ENCODE data around the gene TSC22D3.

Gene TSC22D3

DNA sequence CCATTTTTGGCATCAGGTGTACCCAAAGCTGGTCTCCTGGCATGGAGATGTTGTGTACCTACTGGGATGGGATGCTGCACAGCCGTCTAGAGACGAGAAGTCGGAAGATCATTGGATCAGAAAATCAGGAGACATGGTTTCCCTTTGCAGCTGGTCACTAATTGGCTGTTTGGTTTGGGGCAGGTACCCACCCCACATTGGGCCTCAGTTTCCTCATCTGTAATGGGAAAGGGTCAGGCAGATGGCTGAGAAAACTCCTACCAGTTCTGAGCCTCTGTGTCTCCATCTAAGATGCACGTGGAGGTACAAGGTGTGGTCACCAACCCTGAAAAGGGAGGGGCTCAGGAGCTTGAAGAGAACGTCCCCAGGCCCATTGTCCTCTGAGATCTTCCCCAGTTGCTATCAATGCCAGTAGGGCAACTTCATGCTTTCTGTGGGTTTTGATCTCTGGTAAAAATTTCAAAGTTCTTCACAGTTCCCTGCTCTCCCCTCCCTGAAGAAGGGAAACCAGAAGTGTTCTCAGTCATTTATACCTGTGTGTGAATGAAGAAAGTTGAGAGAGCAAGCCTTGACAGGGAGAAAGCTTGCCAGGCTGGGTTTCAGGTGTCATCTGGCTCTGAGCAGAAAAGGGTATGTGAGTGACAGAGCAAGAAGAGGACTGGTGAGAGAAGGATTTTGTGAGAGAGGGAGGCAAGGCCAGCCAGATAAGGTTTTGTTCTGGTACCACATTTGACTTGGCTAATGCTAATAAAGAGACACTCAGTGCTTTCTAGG, 15.1 kb downstream of the TSC22D3 start:
- no peak for DNase-seq

DNA sequence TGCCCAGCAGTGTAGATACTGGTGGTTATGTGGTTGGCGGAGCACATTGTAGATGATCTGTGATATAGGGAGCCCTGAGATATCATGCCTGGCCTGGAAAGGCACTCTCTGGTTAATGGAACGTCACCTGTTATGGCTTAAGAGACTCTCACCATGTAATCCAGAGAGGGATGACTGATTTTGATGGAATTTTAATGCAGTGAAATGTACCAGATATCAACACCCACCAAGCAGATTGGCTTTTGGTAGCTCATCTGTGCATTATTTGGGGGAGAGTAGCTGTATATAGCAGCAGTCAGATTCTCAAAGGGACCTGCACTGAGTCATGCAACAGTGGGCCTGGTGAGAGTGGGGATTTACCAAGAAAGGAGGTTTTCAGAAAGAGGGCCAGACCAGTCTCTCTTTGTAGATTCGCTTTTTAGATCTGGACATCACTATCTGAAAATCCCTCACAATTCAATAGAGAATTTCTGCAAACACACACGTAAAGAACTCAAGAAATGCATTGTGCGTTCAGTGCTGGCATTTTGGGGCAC, 17.3 kb downstream of the TSC22D3 start:
- no peak for DNase-seq

DNA sequence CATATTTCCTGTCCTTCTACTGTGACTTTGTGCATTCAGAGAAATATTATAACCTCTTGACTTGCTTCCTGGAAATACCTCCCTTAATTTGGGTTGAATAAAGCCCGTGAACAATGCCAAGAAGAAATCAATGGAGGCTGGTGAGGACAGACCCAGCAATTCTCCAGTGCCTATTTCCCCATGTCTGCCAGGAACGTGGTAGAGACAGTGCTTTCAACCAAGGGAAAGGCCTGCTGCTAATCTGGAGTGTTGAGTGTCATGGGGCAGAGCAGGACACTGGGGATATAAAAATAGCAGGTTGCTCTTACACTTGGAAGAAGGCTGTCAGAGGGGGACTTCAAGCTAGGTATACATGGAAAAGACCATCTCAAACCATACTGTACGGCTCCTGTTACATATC, 19.9 kb downstream of the TSC22D3 start:
- no peak for DNase-seq

DNA sequence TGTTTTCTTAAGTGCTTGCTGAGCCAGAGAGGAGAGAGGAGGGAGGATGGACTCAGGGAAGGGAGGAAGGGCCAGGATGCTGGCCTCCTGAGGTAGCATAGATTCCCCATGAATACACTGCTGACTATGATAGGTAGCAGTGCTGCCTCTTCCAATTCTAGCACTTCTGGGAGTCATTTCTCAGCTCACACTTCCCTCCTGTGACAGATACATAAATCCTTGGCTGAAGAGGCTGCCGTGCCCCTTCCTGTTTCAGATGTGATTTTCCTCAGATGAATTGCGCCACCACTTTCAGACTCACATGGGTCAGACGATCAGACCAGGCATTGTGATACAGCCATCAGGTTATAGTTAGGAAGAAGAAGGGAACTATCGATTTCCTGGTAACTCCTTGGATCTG, 22.4 kb downstream of the TSC22D3 start:
- no peak for DNase-seq

DNA sequence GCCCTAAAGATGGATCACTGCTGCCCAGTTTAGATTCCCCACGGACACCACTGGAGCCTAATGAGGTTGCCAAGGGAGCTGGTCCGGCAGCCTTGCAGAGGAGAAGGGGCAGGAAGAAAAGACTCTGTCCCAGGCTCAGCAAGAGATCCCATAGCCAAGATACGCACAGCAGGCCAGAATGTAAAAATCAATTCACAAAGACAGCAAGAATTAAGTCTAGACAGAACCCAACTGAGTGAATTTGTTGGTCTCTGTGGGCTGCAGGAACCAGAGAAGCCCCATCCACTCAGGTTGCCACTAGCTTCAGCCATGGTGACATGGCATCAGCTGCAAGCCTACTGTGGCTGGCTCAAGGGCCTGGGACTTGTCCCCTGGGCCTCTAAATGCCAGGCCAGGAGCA, 22.9 kb downstream of the TSC22D3 start:
- DNase-seq = no peak

DNA sequence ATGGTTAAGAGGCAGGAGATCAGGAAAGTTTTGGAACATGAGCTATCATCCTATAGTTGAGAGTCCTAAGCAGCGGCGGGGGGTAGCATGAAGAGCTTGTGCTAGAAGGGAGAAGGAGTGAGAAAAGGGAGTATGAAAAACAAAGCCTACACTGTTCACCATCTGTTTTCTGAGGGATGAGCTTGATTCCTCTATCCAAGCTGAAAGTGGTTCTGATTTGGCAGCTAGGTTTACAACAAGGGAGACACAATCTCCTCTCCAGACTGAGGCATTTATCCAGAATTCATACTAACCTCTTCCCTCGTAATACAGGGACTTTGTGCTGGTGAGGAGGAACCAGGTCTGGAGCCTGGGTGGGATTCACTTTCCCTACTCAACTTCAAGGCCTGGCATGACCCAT, 23.5 kb downstream of the TSC22D3 start:
- DNase-seq = no peak

DNA sequence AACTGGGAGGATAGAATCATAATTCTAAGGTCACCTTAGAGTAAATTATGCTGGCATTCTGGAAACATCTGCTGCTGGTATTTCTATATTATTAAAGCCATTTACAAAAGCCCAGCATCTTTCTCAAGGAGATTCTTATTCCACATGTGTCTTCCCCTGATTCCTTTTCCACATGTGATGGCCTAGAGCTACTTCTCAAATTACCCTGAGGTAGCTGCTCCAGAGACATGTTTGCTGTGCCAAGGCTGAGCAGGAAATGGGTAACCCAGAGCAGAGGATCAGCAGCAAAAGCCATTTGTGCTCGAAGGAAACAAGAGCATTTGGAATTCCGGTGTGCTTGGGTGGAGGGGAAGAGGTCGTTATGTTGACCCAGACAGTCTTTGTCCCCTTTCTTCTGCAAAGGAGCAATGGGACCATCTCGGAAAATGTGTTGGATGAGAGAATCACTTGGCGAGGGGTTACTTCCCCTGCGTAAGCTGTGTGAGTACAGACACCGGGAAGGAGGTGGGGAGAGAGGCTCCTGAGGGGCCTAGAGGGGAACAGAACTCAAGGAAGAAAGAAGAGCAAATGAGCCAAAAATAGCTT, 24.6 kb downstream of the TSC22D3 start:
- no peak for DNase-seq

DNA sequence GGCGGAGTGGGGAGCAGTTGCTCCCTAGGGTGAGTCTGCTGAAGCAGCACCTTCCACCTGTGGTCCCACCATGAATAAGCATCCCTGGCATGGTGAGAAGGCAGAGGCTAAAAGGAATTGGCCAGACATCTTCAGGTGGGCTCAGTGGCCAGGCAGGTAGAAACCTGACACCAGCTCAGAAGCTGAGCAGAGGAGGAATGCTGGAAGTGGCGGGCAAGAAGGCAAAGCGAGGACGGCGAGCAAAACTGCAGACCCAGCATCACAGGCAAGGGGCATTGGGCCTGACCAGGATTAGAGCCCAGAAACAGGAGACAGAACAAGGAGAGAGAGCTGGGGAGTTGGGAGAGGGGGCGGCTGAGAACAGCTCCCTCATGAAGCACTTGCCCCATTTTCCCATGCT, 25.3 kb downstream of the TSC22D3 start:
- DNase-seq = no peak

DNA sequence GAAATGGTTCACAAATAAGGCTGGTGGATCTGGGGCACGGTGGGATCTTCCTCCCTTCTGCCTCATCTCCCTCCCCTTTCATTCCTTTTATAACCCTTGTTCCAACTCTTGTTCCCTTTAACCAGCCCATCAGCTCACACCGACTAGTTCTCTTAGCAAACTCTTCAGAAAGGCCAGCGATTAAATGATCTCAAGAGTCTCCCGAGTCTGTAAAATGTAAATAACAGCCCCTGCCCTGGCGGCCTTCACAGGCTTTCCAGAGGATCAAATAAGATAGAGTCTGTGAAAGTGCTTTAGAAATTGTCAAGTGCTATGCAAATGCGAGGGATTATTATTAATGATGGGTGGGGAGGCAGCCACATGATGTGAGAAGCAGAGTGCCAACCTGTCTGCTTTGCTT, 27.1 kb downstream of the TSC22D3 start:
- no peak for DNase-seq

DNA sequence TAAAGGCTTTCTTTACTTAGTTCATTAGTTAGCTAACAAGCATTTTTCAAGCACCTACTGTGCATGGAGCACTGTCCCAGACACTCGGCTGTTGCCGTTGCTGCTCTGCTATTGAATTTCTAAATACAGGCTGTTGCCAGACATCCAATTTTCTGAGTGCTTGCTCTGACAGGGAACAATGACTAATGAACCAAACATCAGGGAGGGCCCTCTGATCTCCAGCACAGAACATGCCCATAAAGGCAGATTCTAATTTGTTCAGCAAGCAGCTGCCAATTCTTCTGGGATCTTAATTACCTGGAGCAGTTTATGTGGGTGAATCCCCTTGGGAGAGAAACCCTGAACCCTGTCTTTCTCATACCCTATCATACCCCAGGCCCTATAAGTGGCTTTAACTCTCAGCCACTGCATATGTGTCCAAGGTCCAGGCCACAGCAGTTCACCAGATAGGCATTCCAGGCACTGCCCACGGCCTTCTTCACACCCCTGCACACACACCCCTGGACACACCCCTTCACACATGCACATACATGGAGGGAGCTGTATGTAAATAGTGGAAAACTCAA, 27.9 kb downstream of the TSC22D3 start:
- no peak for DNase-seq

DNA sequence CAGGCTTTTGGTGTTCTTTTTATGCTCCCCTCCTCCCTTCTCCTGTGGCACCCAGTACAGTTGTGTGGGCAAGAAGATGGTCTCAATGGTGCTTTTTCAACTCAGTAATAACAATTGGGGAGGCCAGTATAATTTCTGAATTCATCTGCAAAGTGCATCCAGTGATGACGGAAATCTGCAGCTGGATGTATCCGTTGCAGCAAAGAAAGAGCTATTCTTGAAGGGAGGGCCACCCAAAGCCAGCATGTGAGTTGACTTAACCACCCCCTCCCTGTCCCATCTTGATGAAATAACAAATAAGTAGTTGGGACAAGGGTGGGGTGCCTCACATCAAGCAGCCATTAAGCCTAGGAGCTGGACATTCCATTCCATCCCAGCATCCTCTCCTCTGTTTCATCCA, 30.7 kb downstream of the TSC22D3 start:
- DNase-seq = no peak

DNA sequence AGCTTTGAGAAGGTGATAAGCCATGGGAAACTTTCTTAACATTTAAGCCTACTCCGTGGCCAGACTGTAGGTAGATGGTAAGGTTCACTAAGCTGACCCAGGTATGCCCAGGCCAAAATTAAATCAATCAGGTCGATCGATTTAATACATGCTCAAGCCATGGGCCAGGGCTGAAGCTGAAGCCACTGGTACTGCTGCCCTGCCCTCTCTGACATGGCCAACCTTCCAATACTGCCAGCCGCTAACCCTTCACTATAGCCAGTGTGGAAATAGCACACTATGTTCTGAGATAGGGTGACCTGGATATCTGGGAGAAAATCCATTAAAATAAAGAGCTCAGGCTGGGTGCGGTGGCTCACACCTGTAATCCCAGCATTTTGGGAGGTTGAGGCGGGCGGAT, 31.6 kb downstream of the TSC22D3 start:
- no peak for DNase-seq

DNA sequence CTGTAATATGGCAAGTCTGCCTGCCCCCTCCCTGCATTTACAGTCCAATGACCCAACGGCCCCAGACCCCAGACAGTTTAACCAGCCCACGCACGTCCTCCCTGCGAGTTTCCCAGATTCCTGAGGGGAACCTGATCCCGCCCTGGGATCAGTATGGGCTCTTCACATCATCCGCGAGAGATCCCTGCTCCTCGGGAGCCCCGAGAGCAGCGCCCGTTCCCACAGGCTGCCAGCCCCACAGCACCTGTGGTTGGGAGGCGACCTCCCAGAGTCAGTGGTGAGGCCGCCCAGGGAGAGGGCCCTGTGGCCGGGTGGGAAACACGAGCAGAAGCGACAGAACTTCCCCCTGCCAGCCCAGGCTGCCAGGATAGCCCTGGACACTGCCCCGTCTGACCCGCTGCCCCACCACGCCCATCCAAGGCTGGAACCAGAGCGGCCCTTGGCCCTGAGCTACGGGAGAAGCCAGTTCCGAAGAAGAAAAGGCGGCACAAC, 32.8 kb downstream of the TSC22D3 start:
- DNase-seq = no peak

DNA sequence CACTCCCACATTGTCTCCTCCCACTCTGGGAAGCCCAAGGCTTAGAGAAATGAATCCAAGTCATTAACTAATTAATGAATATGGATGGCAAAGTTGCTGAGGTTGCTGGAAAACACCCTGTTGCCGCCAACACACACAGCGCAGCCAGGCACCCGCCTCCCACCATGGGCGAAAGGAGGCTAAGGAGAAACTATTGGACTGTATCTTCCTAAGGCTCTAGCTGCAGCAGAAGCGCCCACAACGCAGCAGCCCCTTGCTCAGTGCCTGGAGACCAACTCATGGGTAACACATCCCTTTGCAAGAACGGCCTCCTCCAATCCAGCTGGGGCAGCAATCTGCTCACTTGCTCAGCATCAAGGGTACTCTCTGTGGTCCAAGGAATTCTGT, 34.2 kb downstream of the TSC22D3 start:
- DNase-seq = no peak

DNA sequence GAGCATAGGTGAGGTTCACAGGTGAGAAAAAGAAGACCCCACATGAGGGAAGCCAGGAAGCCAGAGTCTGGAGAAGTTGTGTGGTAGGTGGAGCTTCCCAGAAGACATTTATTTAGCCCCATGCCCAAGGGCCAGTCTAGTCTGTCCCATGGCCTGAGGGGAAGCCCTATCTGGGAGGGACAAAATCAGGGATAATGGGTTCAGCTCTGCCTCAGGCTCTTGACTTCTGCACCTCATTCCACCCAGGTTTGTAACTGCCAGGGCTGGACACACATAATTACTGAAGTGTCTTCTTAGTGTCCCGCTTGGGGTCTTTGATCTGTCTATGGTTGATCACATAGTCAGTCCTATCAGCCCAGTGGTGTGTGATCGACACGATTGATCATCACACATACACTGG, 36.0 kb downstream of the TSC22D3 start:
- DNase-seq = no peak

DNA sequence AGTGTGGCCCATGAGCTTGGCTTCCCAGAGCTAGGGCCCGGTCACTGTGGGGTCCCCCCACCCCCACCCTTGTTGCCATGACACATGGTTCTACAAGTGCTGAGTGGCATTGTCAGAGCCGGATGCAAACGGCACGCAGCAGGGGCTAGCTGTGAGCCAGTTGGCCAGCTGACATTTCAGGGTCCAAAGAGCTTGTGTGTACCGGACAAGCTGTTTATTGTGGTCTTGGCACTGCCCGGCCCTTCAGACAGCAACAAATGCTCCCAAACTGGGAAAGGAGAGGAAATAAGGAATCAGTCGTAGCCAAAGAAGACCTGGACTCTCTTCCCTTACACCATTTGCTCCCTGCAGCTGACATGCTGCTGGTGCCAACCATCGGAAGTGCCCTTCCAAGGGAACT, 36.8 kb downstream of the TSC22D3 start:
- DNase-seq = no peak

DNA sequence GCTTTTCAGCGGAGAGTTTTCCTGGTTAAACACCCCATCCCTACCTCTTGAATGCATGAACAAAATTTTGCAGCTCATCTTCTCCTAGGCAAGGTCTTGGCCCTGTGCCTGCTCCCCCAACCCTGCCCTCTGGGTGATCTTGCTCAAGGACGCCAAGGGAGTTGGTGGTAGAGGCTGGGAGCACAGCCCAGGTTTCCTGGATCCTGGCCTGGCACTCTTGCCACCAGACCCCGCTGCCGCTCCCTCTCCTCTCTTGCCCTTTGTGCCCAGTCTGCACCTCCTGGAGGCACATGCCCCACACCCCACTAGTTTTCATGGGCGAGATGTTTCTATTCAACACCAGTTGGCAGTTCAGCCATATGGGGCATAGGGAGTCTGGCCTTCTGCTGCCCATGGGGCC, 37.3 kb downstream of the TSC22D3 start:
- DNase-seq = no peak

DNA sequence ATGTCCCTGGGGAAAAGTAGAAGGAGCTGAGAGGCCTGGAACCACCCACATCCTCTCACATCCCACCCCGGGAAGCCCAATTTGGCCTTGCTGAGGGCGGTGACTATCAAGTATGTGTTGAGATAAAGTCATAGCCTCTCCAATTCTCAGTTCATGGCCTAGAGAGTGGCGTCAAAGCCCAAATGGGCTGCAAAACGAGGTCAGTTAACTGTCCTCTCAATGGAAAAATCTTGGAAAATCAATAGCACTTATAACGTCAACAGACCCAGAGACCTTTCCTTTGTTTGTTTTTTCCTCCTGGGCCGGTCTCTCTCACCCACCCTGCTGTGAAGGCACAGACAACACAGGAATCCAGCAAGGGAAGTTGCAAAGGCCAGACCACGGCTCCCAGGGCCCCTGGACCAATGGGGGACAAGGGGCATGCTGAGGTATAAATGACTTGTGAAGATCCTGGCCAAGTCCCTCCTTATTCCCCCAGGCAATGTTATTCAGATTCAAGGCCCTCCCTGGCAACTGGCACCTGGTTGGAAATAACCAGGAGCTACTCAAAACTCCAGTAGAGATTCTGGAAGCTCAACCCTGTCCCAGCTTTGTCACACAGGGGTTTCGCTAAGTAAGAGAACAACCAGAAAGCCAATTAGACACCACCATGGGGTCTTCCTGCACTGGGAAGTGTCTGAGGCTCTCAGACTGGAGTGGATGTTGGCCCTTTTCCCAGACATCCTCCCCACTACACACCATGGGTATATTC, 38.6 kb downstream of the TSC22D3 start:
- DNase-seq = no peak

DNA sequence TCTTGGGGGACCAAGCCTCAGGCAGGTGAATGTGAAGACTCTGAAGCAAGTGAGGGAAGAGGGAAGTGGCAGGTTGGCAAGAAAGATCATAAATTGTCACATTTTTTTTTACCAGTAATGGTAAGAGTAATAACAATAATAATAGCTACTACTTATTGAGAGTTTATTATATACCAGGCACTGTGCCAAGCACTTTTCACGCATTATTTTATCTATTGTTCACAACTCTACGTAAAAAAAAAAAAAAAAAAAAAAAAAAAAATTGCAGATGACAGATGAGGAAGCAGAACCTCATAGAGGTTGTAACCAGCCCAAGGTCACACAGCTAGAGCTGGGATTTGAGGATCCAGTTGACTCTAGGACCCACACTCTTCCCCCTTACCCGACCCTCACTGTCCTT, 40.9 kb downstream of the TSC22D3 start:
- DNase-seq = no peak

DNA sequence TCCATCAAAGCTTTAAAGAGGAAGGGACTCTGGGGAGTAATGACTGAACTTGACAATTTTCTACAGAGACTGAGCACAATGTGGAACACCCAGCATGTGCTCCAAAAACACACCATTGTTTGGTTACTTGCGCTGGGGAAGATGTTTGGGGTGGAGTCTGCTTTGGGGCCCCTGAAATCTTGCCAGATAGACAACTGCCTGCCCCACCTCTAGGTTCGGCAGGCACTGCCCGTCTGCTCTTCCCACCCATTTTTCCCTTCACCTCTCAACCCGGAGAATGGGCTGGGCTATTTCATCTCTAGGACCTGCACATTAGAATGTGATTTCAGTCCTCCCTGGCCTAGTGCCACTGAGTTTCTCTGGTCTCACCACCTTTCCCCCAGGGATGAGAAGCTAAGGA, 41.9 kb downstream of the TSC22D3 start:
- DNase-seq = no peak

DNA sequence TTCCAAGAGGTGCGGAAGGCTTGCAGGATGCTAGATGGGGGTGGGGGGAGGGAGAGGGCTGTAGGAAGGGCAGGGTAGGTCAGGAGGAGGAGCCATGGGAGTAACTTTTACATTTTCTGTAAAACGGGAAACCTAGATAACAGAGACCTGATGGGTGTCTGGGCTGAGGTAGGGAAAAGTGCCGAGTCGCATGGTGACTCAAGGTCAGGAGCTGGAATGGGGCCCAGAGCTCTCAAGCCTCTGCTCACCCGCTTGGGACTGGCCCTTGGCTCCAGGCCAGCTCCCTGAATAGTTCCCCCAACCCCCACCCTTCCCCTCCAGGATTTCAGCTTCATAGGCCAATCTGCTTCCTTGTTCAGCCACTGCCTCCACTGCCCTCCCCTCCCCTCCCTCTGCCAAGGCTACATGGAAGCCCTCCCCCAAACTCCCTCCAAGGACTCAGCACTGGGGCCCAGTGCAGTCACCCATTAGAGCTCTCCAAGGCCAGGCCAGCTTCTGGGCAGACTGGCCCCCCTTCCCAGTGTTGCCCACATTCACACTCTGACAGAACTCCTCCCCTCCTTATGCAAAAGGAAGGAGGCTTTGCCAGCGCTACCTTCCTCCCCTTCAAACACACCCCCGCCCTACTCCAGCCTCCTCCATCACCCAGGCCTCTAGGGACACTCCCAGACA, 43.6 kb downstream of the TSC22D3 start:
- DNase-seq = no peak

DNA sequence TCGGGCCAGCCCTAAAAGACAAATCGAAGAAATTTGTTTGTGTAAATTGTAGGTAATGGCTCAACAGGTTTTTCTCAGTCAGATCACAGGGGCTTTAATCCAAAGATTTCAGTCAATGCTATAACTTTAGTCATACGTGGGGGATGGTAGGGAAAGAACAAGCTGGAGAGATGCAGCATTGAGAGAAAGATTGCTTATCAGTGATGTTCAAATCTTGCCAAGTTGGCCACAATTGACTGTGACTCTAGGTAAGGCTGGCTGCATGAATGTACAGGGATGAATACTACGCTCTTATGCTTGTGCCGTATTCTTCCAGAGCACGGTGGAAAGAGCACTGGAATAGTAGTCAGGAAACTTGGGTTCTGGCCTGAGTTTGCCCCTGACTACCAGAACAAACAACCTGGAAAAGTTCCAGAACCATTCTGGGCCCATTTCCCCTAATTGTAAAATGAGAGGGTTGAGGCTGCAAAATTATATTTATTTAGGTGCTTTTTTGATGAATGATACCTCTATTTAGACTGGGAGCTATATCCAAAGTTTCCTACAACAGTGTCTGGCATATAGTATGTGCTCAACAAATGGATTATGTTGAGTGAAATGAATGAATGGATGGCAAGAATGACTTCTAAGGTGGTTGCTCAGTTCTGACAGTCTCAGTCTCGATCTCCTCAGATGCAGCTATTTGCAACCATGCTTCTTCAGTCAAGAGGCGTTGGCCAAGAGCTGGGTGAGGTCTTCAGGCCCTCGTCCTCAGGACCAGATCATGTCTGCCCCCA, 44.4 kb downstream of the TSC22D3 start:
- no peak for DNase-seq
